ENCODE results near the gene CTNNBL1. TPM values are rescaled to one million over a fixed set of nuclear protein-coding genes. Genes with fewer than 3 reads are reported as not detected.

The CTNNBL1 gene
- total and polyA plus RNA-seq, 12 donors, result 5.5 to 75.5 (median 37.7) TPM

DNA sequence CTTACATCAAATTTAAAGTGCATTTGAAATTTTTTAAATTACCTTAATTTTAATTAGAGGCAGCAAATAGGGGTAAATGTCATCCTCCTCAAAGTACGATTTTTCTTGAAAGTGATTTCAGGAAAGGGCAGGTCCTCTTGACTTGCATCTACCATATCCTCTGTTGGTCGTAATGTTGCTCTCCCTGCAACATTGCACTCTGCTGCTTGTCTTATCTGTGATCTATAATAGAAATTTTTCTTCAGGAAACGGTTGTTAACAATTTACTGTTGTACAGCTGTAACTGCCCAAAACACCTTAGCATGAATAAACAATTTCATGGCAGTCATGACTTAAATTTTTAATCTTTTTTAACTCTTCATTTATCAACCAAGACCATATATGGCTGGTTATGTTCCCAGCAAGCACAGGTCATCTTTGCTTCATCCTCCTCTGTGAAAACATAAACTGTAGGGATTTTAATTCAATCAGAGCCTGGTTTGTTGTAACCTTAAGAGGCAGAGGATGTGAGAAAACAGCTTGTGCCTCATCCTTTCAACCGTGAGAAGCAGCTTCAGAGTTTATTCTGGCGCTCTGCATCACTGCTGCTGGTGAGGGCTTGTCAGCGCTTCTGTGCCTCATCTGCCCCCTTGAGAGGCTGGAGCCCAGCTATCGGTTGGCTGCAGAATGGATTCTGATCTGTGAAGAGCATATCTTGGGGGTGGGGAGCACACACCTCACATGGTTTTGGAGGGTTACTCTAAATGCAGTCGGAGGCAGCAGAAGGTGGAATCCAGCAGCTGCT is 56.0 kb downstream of the CTNNBL1 start:
- intact Hi-C loops (cut with DNase I), result no loop called here
- 84 to 90% (median 86%) methylated on average over 8 of the region's 8 CpGs for WGBS, 4 donors
- Histone ChIP-seq H3K27ac (no peak overlapping the region), H3K36me3 (replicated peaks in 1 of 2) (peaks cover 0 to 25% of the 10 kb centered on the region in 2 donors), H3K27me3 (no peaks in the 10 kb centered on the region), H3K4me3 (no peak overlapping the region), H3K4me1 (replicated peaks in 1 of 2) (no peaks in the 10 kb centered on the region), H3K9me3 (replicated peaks in 1 of 3) (no peaks in the 10 kb centered on the region)
- DNase-seq, result no peak
- TF ChIP-seq POLR2A (IDR thresholded peaks at IDR 0.05), result no peak
- no peak for TF ChIP-seq CTCF (IDR thresholded peaks at IDR 0.05)

GRCh38 chr20:37755665-37756064 is 61.8 kb downstream of the CTNNBL1 start:
- intact Hi-C loops (cut with DNase I), result no loop called here
- Histone ChIP-seq H3K4me3 (no peak overlapping the region), H3K27ac (no peak overlapping the region), H3K36me3 (replicated peaks in 1 of 2) (peaks cover 0 to 16% of the 10 kb centered on the region in 2 donors), H3K27me3 (no peaks in the 10 kb centered on the region), H3K9me3 (replicated peaks in 1 of 3) (no peaks in the 10 kb centered on the region), H3K4me1 (replicated peaks in 1 of 2) (no peaks in the 10 kb centered on the region)
- WGBS, 4 donors, result 77 to 84% (median 78%) methylated on average over 3 of the region's 3 CpGs
- no peak for DNase-seq
- TF ChIP-seq POLR2A (IDR thresholded peaks at IDR 0.05) (no peak), CTCF (IDR thresholded peaks at IDR 0.05) (peak in 1 of 6 experiments; percentile 8)

- intact Hi-C loops (cut with DNase I), result no loop called here
- TF ChIP-seq CTCF (IDR thresholded peaks at IDR 0.05) (no peak), POLR2A (IDR thresholded peaks at IDR 0.05) (no peak)
Observed at GRCh38 chr20:37756234-37756633, 62.4 kb downstream of the CTNNBL1 start.

DNA sequence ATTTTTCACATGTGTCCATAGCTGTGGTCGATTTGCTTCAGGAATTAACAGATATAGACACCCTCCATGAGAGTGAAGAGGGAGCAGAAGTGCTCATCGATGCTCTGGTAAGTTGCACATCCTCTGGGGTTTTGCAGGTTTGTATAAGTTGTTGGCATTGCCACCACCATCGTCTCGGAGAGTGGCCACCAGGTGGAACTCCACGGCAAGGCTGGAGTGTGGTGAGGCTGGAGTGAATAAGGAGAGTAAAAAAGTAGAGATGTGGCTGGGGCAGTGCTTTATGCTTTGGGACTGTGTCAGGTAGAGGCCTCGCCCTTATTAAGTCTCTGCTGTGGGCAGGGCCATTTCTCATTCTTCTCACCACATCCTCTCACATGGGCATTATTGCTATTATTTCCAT is 63.7 kb downstream of the CTNNBL1 start:
- 89 to 94% (median 92%) methylated on average over 6 of the region's 6 CpGs for WGBS, 4 donors
- no peak for DNase-seq
- no peak overlapping the region for H3K4me3 ChIP-seq
- H3K36me3 ChIP-seq (replicated peaks in 1 of 2), result peaks cover 0 to 11% of the 10 kb centered on the region in 2 donors
- H3K27ac ChIP-seq, result no peak overlapping the region
- TF ChIP-seq POLR2A (IDR thresholded peaks at IDR 0.05) (no peak), CTCF (IDR thresholded peaks at IDR 0.05) (no peak)
- H3K27me3 ChIP-seq, result no peaks in the 10 kb centered on the region
- no peaks in the 10 kb centered on the region for H3K4me1 ChIP-seq (replicated peaks in 1 of 2)
- H3K9me3 ChIP-seq (replicated peaks in 1 of 3), result no peaks in the 10 kb centered on the region
- intact Hi-C loops (cut with DNase I), result no loop called here

More at GRCh38 chr20:37756234-37756633, 62.4 kb downstream of the CTNNBL1 start:
- Histone ChIP-seq H3K4me1 (replicated peaks in 1 of 2) (no peaks in the 10 kb centered on the region), H3K4me3 (no peak overlapping the region), H3K36me3 (replicated peaks in 1 of 2) (peaks cover 0 to 16% of the 10 kb centered on the region in 2 donors), H3K27me3 (no peaks in the 10 kb centered on the region), H3K27ac (no peak overlapping the region), H3K9me3 (replicated peaks in 1 of 3) (no peaks in the 10 kb centered on the region)
- no peak for DNase-seq
- WGBS, 4 donors, result 81 to 86% (median 84%) methylated on average over 2 of the region's 2 CpGs
